Naive thymus-derived CD4-positive, alpha-beta T cell (primary cell): ENCODE measurements around the gene FREM3. TPM values are rescaled to one million over a fixed set of nuclear protein-coding genes. Genes with fewer than 3 reads are reported as not detected.

Experiments used
- ATAC-seq: fragments of 150-1000 bp; cut with Tn5 transposase; 2 replicates; pipeline ENCODE4 v1.10.0; 2021; ENCODE audit warnings: mild to moderate bottlenecking, moderate library complexity
- CTCF ChIA-PET: fragments of 350-600 bp; sonication (Branson Sonifier 250); formaldehyde crosslinking; loops from one replicate; lab custom pipeline; 2021; ENCODE audit warnings: antibody characterized with exemption; lab: Charles Lee
- POLR2A ChIA-PET: fragments of 350-600 bp; sonication (Branson Sonifier 250); formaldehyde crosslinking; loops from one replicate; lab custom pipeline; 2021; ENCODE audit warnings: antibody characterized with exemption, inconsistent platforms; lab: Charles Lee
- DNase-seq, 9 donors: peaks; one replicate each; pipeline versions ENCODE4 v3.0.0 to v3.0.0-alpha.2; 2020 to 2022; ENCODE audit warnings: mixed read lengths in 1 of 9
- H3K27ac ChIP-seq: one replicate; pipeline ENCODE4 v1.7.0; 2013; ENCODE audit warnings: mild to moderate bottlenecking, low read depth, low read length, moderate library complexity
- H3K27me3 ChIP-seq, 2 donors: one replicate each; pipeline ENCODE4 v1.7.0; 2013; ENCODE audit warnings: low read length in 2 of 2, mild to moderate bottlenecking in 2 of 2, moderate library complexity in 2 of 2; ENCODE audit not compliant: control insufficient read depth in 2 of 2, insufficient read depth in 2 of 2
- H3K36me3 ChIP-seq, 3 experiments: 1 replicate in 2 of 3; 2 replicates in 1 of 3; pipeline ENCODE4 v1.7.0; 2013; ENCODE audit warnings: low read length in 3 of 3, mild to moderate bottlenecking in 3 of 3, moderate library complexity in 1 of 3; ENCODE audit not compliant: insufficient read depth in 3 of 3, control insufficient read depth in 2 of 3
- H3K4me1 ChIP-seq, 2 donors: one replicate each; pipeline ENCODE4 v1.7.0; 2013; ENCODE audit warnings: low read length in 2 of 2, mild to moderate bottlenecking in 2 of 2, moderate library complexity in 1 of 2; ENCODE audit not compliant: control insufficient read depth in 2 of 2, insufficient read depth in 2 of 2
- H3K4me3 ChIP-seq: 2 replicates; pipeline ENCODE4 v1.7.0; 2013; ENCODE audit warnings: mild to moderate bottlenecking, low read length
- H3K9me3 ChIP-seq, 3 experiments: 1 replicate in 2 of 3; 2 replicates in 1 of 3; pipeline ENCODE4 v1.7.0; 2013; ENCODE audit warnings: low read length in 3 of 3; ENCODE audit not compliant: control insufficient read depth in 2 of 3
- H3K27ac Mint-ChIP-seq, 9 donors: one replicate each; pipeline ENCODE4 v1.8.0; 2020 to 2022; ENCODE audit warnings: mixed read lengths in 9 of 9, mild to moderate bottlenecking in 8 of 9, moderate library complexity in 5 of 9, inconsistent platforms in 2 of 9
- H3K27me3 Mint-ChIP-seq, 5 donors: one replicate each; pipeline ENCODE4 v1.8.0; 2021 to 2022; ENCODE audit warnings: mixed read lengths in 5 of 5, mild to moderate bottlenecking in 1 of 5
- H3K36me3 Mint-ChIP-seq, 5 donors: one replicate each; pipeline ENCODE4 v1.8.0; 2020 to 2022; ENCODE audit warnings: mixed read lengths in 5 of 5, mild to moderate bottlenecking in 3 of 5, inconsistent platforms in 1 of 5
- H3K4me1 Mint-ChIP-seq, 7 donors: one replicate each; pipeline ENCODE4 v1.8.0; 2020 to 2022; ENCODE audit warnings: mixed read lengths in 7 of 7, mild to moderate bottlenecking in 3 of 7, inconsistent platforms in 1 of 7
- H3K4me3 Mint-ChIP-seq, 10 donors: one replicate each; pipeline ENCODE4 v1.8.0; 2020 to 2022; ENCODE audit warnings: mild to moderate bottlenecking in 10 of 10, mixed read lengths in 10 of 10, moderate library complexity in 6 of 10, inconsistent platforms in 2 of 10
- H3K9me3 Mint-ChIP-seq, 11 donors: one replicate each; pipeline ENCODE4 v1.8.0; 2020 to 2022; ENCODE audit warnings: mixed read lengths in 11 of 11, mild to moderate bottlenecking in 4 of 11, inconsistent platforms in 1 of 11, moderate library complexity in 1 of 11
- intact Hi-C, 2 donors: fragments of 100-400 bp; cut with micrococcal nuclease; formaldehyde crosslinking; loops; one replicate each; pipeline ENCODE4 v1.15.1; 2023
- polyA plus RNA-seq, 2 donors: library from polyadenylated mRNA; unstranded; fragments of 300-500 nt; fragmentation: Illumina TruSeq; gene quantifications; one replicate each; pipeline ENCODE4 v1.2.3, GENCODE V29; 2021
- total RNA-seq, 6 experiments: library from RNA in 5 of 6; stranded (reverse) in 5 of 6; gene quantifications; 1 replicate in 5 of 6; 2 replicates in 1 of 6; pipeline ENCODE4 v1.2.3 and lab custom pipeline; 2021 to 2026

FREM3 gene
- total and polyA plus RNA-seq, 7 experiments from 2014 or later: 0.02 to 0.61 (median 0.07) TPM; not detected in 4

DNA sequence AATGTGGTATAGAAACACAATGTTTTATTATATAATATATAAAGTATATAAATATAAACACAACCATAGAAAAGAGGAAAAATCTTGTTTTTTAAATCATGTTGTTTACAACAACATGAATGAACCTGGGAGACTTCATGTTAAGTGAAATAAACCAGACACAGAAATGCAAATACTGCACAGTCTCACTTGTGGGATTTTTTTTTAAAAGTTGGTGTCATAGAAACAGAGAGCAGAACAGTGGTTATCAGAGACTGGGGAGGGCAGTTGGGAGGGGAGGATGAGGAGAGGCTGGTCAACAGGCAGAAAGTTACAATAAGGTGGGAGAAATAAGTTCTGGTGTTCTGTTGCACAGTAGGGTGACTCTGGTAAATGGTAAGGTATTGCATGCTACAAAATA is 57.1 kb downstream of the FREM3 start:
- ATAC-seq: no peak
- ChIA-PET POLR2A (no interaction called here), CTCF (no interaction called here)
- Histone ChIP-seq H3K27me3 (no peaks in the 10 kb centered on the region), H3K9me3 (peaks cover 0 to 7% (median 0%) of the 10 kb centered on the region in 3 experiments), H3K27ac (no peak overlapping the region), H3K36me3 (no peaks in the 10 kb centered on the region), H3K4me3 (no peak overlapping the region), H3K4me1 (no peaks in the 10 kb centered on the region)
- H3K9me3 Mint-ChIP-seq: peaks cover 7 to 24% (median 14%) of the 10 kb centered on the region in 11 donors
- no peaks in the 10 kb centered on the region for H3K27me3 Mint-ChIP-seq
- intact Hi-C loops: no loop called here
- no peak overlapping the region for H3K27ac Mint-ChIP-seq
- no peak for DNase-seq
- no peak overlapping the region for H3K4me3 Mint-ChIP-seq
- H3K4me1 Mint-ChIP-seq: no peaks in the 10 kb centered on the region
- peaks cover 9 to 47% (median 11%) of the 10 kb centered on the region in 5 donors for H3K36me3 Mint-ChIP-seq

DNA sequence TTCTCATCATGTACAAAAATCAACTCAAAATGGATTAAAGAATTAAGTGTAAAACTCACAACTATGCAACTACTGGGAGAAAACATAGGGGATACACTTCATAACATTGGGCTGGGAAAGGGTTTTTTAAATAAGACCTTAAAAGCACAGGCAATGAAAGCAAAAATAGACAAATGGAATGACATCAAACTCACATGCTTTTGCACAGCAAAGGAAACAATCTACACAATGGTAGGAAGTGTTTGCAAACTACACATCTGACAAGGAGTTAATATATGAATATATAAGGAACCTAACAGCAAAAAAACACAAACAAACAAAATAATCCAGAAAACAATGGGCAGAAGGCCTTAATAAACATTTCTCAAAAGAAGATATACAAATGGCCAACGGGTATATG is 57.9 kb downstream of the FREM3 start:
- ATAC-seq (no peak), DNase-seq (no peak)
- H3K9me3 Mint-ChIP-seq: peaks cover 3 to 20% (median 11%) of the 10 kb centered on the region in 11 donors
- POLR2A ChIA-PET: no interaction called here
- Histone ChIP-seq H3K9me3 (peaks cover 0 to 3% (median 0%) of the 10 kb centered on the region in 3 experiments), H3K36me3 (no peaks in the 10 kb centered on the region), H3K4me3 (no peak overlapping the region), H3K27me3 (no peaks in the 10 kb centered on the region), H3K27ac (no peak overlapping the region), H3K4me1 (no peaks in the 10 kb centered on the region)
- H3K27me3 Mint-ChIP-seq: no peaks in the 10 kb centered on the region
- intact Hi-C loops: no loop called here
- H3K4me3 Mint-ChIP-seq: no peak overlapping the region
- CTCF ChIA-PET: no interaction called here
- H3K27ac Mint-ChIP-seq: no peak overlapping the region
- H3K36me3 Mint-ChIP-seq: peaks cover 5 to 39% (median 8%) of the 10 kb centered on the region in 5 donors
- no peaks in the 10 kb centered on the region for H3K4me1 Mint-ChIP-seq

DNA sequence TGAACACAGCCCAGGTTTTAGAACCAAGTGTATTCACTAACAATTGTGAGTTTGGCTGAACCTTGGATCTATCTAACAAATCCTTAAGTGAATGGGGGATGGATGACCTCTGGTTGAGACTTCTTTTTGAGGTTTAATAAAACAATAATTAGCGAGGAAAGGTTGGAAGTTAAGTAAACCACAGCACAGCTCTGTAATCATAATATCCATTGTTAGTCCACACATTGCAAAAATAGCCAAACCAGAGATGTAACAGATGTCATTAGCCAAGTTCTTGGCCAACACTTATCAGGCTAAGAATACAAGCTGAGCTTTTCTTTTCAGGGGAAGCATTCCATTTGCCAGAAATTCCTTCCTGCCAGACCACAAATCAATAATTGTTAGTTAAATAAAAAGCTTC is 59.1 kb downstream of the FREM3 start:
- ATAC-seq (no peak), DNase-seq (no peak)
- CTCF ChIA-PET: no interaction called here
- Histone ChIP-seq H3K27ac (no peak overlapping the region), H3K9me3 (no peaks in the 10 kb centered on the region), H3K4me1 (no peaks in the 10 kb centered on the region), H3K36me3 (no peaks in the 10 kb centered on the region), H3K27me3 (no peaks in the 10 kb centered on the region), H3K4me3 (no peak overlapping the region)
- H3K4me1 Mint-ChIP-seq: no peaks in the 10 kb centered on the region
- H3K9me3 Mint-ChIP-seq: peaks cover 0 to 10% (median under 1%) of the 10 kb centered on the region in 11 donors
- peaks cover 0 to 2% (median 0%) of the 10 kb centered on the region in 5 donors for H3K27me3 Mint-ChIP-seq
- H3K27ac Mint-ChIP-seq: no peak overlapping the region
- intact Hi-C loops: no loop called here
- POLR2A ChIA-PET: no interaction called here
- peaks cover 0 to 26% (median 0%) of the 10 kb centered on the region in 5 donors for H3K36me3 Mint-ChIP-seq
- no peak overlapping the region for H3K4me3 Mint-ChIP-seq

DNA sequence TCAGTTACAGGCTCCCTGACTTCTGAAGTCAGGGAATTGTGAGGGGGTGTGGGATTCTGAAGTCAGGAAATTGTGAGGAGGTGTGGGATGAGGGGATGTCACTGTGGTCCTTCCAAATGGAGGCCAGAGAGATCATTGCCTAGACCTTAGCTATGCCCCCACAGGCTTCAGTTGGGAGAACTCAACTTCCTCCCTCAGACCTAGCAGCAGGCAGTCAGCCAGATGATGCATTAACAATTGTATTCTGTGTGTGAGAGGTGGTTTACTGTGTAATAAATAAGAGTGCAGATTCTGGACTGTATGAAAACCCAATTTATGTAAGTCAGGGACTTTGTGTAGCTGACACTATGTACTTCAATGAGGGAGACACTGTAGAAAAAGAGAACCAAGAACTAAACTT is 65.7 kb downstream of the FREM3 start:
- intact Hi-C loops: no loop called here
- ATAC-seq: no peak
- Mint-ChIP-seq H3K36me3 (peaks cover 0 to under 1% (median 0%) of the 10 kb centered on the region in 5 donors), H3K4me3 (no peak overlapping the region), H3K9me3 (peaks cover 0 to 1% (median 0%) of the 10 kb centered on the region in 11 donors), H3K4me1 (no peaks in the 10 kb centered on the region), H3K27me3 (peaks cover 0 to 16% (median 5%) of the 10 kb centered on the region in 5 donors), H3K27ac (no peak overlapping the region)
- H3K36me3 ChIP-seq: no peaks in the 10 kb centered on the region
- no peak overlapping the region for H3K4me3 ChIP-seq
- H3K27me3 ChIP-seq: no peaks in the 10 kb centered on the region
- no peaks in the 10 kb centered on the region for H3K9me3 ChIP-seq
- H3K4me1 ChIP-seq: no peaks in the 10 kb centered on the region
- POLR2A ChIA-PET: no interaction called here
- H3K27ac ChIP-seq: no peak overlapping the region
- CTCF ChIA-PET: interaction anchor here (1.0 kb wide), 1 partner anchor 12 kb away, joined by 5 read pairs; no protein-coding TSS in a partner anchor
- DNase-seq: no peak

DNA sequence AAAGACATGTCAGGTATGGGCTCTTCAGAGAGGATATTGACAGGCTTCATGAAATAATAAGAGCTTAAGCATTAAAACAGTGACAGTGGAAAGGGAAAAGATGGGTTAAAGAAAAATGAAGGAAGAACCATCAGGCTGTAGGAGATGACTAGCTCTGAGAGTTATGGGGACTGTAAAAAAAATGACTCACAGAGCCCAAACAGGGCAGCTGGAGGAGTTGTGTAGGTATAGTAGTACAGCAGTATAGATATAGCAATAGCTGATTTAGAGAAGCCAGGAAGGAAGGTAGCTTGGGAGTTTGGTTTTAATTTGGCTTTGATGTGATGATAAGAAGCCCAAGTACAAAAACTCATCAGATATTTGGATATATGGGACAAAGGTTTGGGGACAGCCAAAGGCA is 66.6 kb downstream of the FREM3 start:
- ATAC-seq (no peak), DNase-seq (no peak)
- POLR2A ChIA-PET: no interaction called here
- H3K9me3 Mint-ChIP-seq: peaks cover 0 to 1% (median 0%) of the 10 kb centered on the region in 11 donors
- H3K36me3 Mint-ChIP-seq: peaks cover 0 to under 1% (median 0%) of the 10 kb centered on the region in 5 donors
- no peak overlapping the region for H3K4me3 ChIP-seq
- no peaks in the 10 kb centered on the region for H3K9me3 ChIP-seq
- no peak overlapping the region for H3K4me3 Mint-ChIP-seq
- H3K4me1 Mint-ChIP-seq: no peaks in the 10 kb centered on the region
- no peaks in the 10 kb centered on the region for H3K36me3 ChIP-seq
- H3K27ac ChIP-seq: no peak overlapping the region
- intact Hi-C loops: no loop called here
- H3K27me3 ChIP-seq: no peaks in the 10 kb centered on the region
- H3K27me3 Mint-ChIP-seq: peaks cover 0 to 16% (median 5%) of the 10 kb centered on the region in 5 donors
- no peak overlapping the region for H3K27ac Mint-ChIP-seq
- CTCF ChIA-PET: no interaction called here
- no peaks in the 10 kb centered on the region for H3K4me1 ChIP-seq

DNA sequence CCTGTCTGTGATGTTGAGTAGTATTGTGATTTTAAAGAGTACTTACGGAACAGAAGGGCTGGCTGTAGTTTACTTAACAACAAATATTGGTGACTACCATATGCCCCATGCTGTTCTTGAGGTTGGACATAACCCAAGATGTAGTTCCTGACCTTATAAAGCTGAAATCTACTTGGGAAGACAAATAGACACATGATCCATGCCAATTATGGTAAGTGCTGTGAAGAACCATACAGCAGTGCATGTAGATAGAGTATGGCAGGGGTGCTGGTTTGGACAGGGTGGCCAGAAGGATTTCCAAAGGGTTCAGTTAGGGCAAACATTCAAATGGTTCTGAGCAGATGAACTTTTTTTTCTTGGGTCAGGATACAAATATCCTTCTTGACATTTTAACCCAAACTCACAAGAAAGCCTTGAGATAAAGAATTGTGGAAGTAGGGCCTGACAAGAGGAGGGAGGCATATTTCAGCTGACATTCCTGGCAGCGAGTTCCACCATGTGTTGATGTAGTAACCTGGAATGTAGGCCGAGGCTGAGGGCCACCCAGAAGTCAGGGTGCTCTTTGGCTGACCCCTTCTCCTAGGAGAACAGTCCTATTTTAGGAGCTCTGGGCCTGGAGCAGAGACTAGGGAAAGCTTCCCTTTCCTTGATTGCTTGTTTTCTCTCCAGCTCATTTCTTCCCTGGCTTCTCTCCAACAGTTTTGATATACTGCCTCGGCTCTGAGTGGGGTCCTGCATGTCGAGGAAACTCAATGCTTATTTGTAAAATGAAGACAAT is 74.2 kb downstream of the FREM3 start:
- Mint-ChIP-seq H3K27me3 (peaks cover 0 to 9% (median under 1%) of the 10 kb centered on the region in 5 donors), H3K4me3 (no peak overlapping the region), H3K4me1 (peaks cover 0 to 2% (median 0%) of the 10 kb centered on the region in 7 donors), H3K9me3 (peaks cover 0 to 4% (median 0%) of the 10 kb centered on the region in 11 donors), H3K36me3 (peaks cover 0 to 13% (median 0%) of the 10 kb centered on the region in 5 donors), H3K27ac (no peak overlapping the region)
- no peaks in the 10 kb centered on the region for H3K4me1 ChIP-seq
- H3K36me3 ChIP-seq: no peaks in the 10 kb centered on the region
- ChIA-PET CTCF (no interaction called here), POLR2A (no interaction called here)
- intact Hi-C loops: no loop called here
- no peaks in the 10 kb centered on the region for H3K9me3 ChIP-seq
- H3K27ac ChIP-seq: no peak overlapping the region
- H3K27me3 ChIP-seq: no peaks in the 10 kb centered on the region
- no peak overlapping the region for H3K4me3 ChIP-seq
- DNase-seq: no peak
- no peak for ATAC-seq

DNA sequence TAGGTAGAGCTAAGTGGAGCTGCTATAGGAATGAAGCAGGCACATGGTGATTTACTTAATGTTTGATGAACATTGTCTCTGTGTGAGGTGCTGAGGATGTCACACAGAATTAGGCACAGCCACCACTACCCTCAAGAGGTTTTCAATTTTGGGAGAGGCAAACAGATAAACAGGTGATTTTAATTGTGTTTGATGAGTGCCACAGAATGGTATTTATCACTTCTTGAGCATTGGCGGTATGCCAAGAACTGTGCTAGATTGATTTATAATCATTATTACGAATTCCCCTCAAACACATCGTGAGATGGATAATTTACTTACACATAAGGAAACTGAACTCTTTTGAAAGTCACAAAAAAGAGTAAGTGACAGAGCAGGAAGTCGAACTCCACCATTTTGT is 74.8 kb downstream of the FREM3 start:
- ATAC-seq (no peak), DNase-seq (no peak)
- no peaks in the 10 kb centered on the region for H3K9me3 ChIP-seq
- peaks cover 0 to 4% (median 0%) of the 10 kb centered on the region in 11 donors for H3K9me3 Mint-ChIP-seq
- H3K4me1 ChIP-seq: no peaks in the 10 kb centered on the region
- H3K27me3 ChIP-seq: no peaks in the 10 kb centered on the region
- intact Hi-C loops: no loop called here
- no peak overlapping the region for H3K4me3 Mint-ChIP-seq
- no peak overlapping the region for H3K4me3 ChIP-seq
- CTCF ChIA-PET: no interaction called here
- H3K27ac Mint-ChIP-seq: no peak overlapping the region
- peaks cover 0 to 13% (median 0%) of the 10 kb centered on the region in 5 donors for H3K36me3 Mint-ChIP-seq
- no peaks in the 10 kb centered on the region for H3K36me3 ChIP-seq
- no peak overlapping the region for H3K27ac ChIP-seq
- POLR2A ChIA-PET: no interaction called here
- peaks cover 0 to 9% (median 0%) of the 10 kb centered on the region in 5 donors for H3K27me3 Mint-ChIP-seq
- peaks cover 0 to 2% (median 0%) of the 10 kb centered on the region in 7 donors for H3K4me1 Mint-ChIP-seq
